ENCODE results near the gene CCDC9B.

- TF ChIP-seq CTCF (IDR thresholded peaks at IDR 0.05) (no peak), POLR2A (IDR thresholded peaks at IDR 0.05) (no peak), POLR2AphosphoS5 (IDR thresholded peaks at IDR 0.05) (no peak)
These were observed 34.4 kb downstream of the CCDC9B start for GRCh38 chr15:40306371-40306770.

Data from stomach (tissue), 4 donors.